ENCODE data around the gene CD209.

GRCh38 chr19:7759156-7759555, 11.8 kb upstream of the CD209 start:
- TF ChIP-seq EZH2phosphoT487 (IDR thresholded peaks at IDR 0.05; ENCODE audit: insufficient read depth, low read depth) (no peak), EZH2 (IDR thresholded peaks at IDR 0.05; ENCODE audit: insufficient read depth, poor library complexity, severe bottlenecking) (no peak)

All from GM23248 (cell line).